Liver (tissue), 9 donors: ENCODE measurements around the gene CHRNB1. TPM values are rescaled to one million over a fixed set of nuclear protein-coding genes. Genes with fewer than 3 reads are reported as not detected.

Experiments
- DNase-seq: peaks from one replicate; pipeline ENCODE4 v3.0.0-alpha.2; 2017; ENCODE audit warnings: low spot score
- H3K27ac ChIP-seq, 2 donors: one replicate each; pipeline ENCODE4 v1.7.0; 2013; ENCODE audit warnings: inconsistent platforms in 2 of 2, low read length in 2 of 2, control low read depth in 1 of 2, low read depth in 1 of 2, mild to moderate bottlenecking in 1 of 2
- H3K27me3 ChIP-seq, 4 donors: one replicate each; pipeline versions ENCODE4 v1.6.1 to v1.7.0; 2013; ENCODE audit warnings: low read length in 3 of 4, inconsistent platforms in 1 of 4, mild to moderate bottlenecking in 1 of 4, moderate library complexity in 1 of 4; ENCODE audit not compliant: control insufficient read depth in 4 of 4, insufficient read depth in 4 of 4
- H3K36me3 ChIP-seq, 4 donors: one replicate each; pipeline versions ENCODE4 v1.6.1 to v1.7.0; 2013; ENCODE audit warnings: low read length in 3 of 4, mild to moderate bottlenecking in 3 of 4, low read depth in 1 of 4, moderate library complexity in 1 of 4; ENCODE audit not compliant: control insufficient read depth in 4 of 4, insufficient read depth in 3 of 4
- H3K4me1 ChIP-seq, 4 donors: one replicate each; pipeline versions ENCODE4 v1.6.1 to v1.7.0; 2013; ENCODE audit warnings: low read length in 3 of 4, mild to moderate bottlenecking in 3 of 4, moderate library complexity in 1 of 4; ENCODE audit not compliant: control insufficient read depth in 4 of 4, insufficient read depth in 4 of 4
- H3K4me3 ChIP-seq, 3 donors: one replicate each; pipeline versions ENCODE4 v1.6.1 to v1.7.0; 2013; ENCODE audit warnings: low read length in 3 of 3, control low read depth in 1 of 3, low read depth in 1 of 3, mild to moderate bottlenecking in 1 of 3
- H3K9ac ChIP-seq, 2 donors: one replicate each; pipeline ENCODE4 v1.7.0; 2013; ENCODE audit warnings: low read length in 2 of 2, mild to moderate bottlenecking in 2 of 2, moderate library complexity in 2 of 2, control low read depth in 1 of 2, low read depth in 1 of 2
- H3K9me3 ChIP-seq, 4 donors: one replicate each; pipeline versions ENCODE4 v1.6.1 to v1.7.0; 2013; ENCODE audit warnings: low read length in 3 of 4; ENCODE audit not compliant: control insufficient read depth in 4 of 4
- EGR1 ChIP-seq, 2 donors: IDR thresholded peaks; 2 replicates each; pipeline ENCODE4 v1.6.1; 2016 to 2018; ENCODE audit warnings: antibody characterized with exemption in 2 of 2, low read depth in 2 of 2
- FOXA1 ChIP-seq: IDR thresholded peaks from 2 replicates; pipeline ENCODE4 v1.6.1; 2016; ENCODE audit warnings: antibody characterized with exemption
- FOXA2 ChIP-seq: IDR thresholded peaks from 2 replicates; pipeline ENCODE4 v1.6.1; 2016; ENCODE audit warnings: antibody characterized with exemption
- GABPA ChIP-seq, 2 donors: IDR thresholded peaks in 1 of 2; conservative IDR thresholded peaks in 1 of 2; 2 replicates each; pipeline ENCODE4 v1.6.1; 2016; ENCODE audit warnings: antibody characterized with exemption in 2 of 2, mild to moderate bottlenecking in 1 of 2, moderate library complexity in 1 of 2
- HNF4A ChIP-seq, 2 donors: conservative IDR thresholded peaks; 2 replicates each; pipeline ENCODE4 v1.6.1; 2016; ENCODE audit warnings: antibody characterized with exemption in 2 of 2, mild to moderate bottlenecking in 2 of 2
- HNF4G ChIP-seq: IDR thresholded peaks from 2 replicates; pipeline ENCODE4 v1.6.1; 2016; ENCODE audit warnings: antibody characterized with exemption
- NR2F2 ChIP-seq: IDR thresholded peaks from 2 replicates; pipeline ENCODE4 v1.6.1; 2016; ENCODE audit warnings: antibody characterized with exemption
- RAD21 ChIP-seq, 2 donors: IDR thresholded peaks; 2 replicates each; pipeline ENCODE4 v1.6.1; 2016; ENCODE audit warnings: antibody characterized with exemption in 2 of 2, mild to moderate bottlenecking in 2 of 2
- RXRA ChIP-seq, 2 donors: IDR thresholded peaks; 2 replicates each; pipeline ENCODE4 v1.6.1; 2017 to 2018; ENCODE audit warnings: antibody characterized with exemption in 2 of 2, mild to moderate bottlenecking in 1 of 2
- SP1 ChIP-seq: IDR thresholded peaks from 2 replicates; pipeline ENCODE4 v1.6.1; 2018; ENCODE audit warnings: antibody characterized with exemption, mild to moderate bottlenecking
- TAF1 ChIP-seq: conservative IDR thresholded peaks from 2 replicates; pipeline ENCODE4 v1.6.1; 2016; ENCODE audit warnings: antibody characterized with exemption, mild to moderate bottlenecking
- YY1 ChIP-seq: IDR thresholded peaks from 2 replicates; pipeline ENCODE4 v1.6.1; 2016; ENCODE audit warnings: antibody characterized with exemption, mild to moderate bottlenecking
- WGBS: extraction: QIAGEN DNeasy Blood & Tissue Kit; methylation state at CpG from one replicate; pipeline ENCODE4 v1.1.7; 2013; 5-methylcytosine and 5-hydroxymethylcytosine counted together
- polyA plus RNA-seq, 2 donors: library from polyadenylated mRNA; stranded (reverse) in 1 of 2; unstranded in 1 of 2; fragments of 200-250 nt in 1 of 2; fragments of >200 nt in 1 of 2; fragmentation: Nextera tagmentation in 1 of 2; extraction: Ambion mirVana in 1 of 2; gene quantifications; one replicate each; pipeline versions ENCODE4 v1.2.1 to v1.2.3, GENCODE V29; 2013 to 2015
- total RNA-seq, 2 donors: library from RNA; depleted of rRNA; stranded (reverse); fragments of >200 nt; gene quantifications; one replicate each; pipeline ENCODE4 v1.2.3, GENCODE V29; 2014
- TF ChIP-seq, protein P1 (sequence below): IDR thresholded peaks from 2 replicates; pipeline ENCODE4 v1.6.1; 2016; ENCODE audit warnings: antibody characterized with exemption
- TF ChIP-seq, protein P2 (sequence below): fragments of 150-350 bp; IDR thresholded peaks from 2 replicates; pipeline ENCODE4 v1.5.1; 2017; ENCODE audit warnings: improper control_type of control experiment, low read depth, low read length; ENCODE audit not compliant: missing input control
- TF ChIP-seq, protein P3 (sequence below): IDR thresholded peaks from 2 replicates; pipeline ENCODE4 v1.6.1; 2016; ENCODE audit warnings: antibody characterized with exemption, mild to moderate bottlenecking
- TF ChIP-seq, protein P4 (sequence below): IDR thresholded peaks from 2 replicates; pipeline ENCODE4 v1.6.1; 2016; ENCODE audit warnings: antibody characterized with exemption
- TF ChIP-seq, protein P5 (sequence below): IDR thresholded peaks from 2 replicates; pipeline ENCODE4 v1.6.1; 2016; ENCODE audit warnings: antibody characterized with exemption
- donor health status: healthy.
- donor health status: healthy.
- donor health status: healthy.
- donor health status: healthy.
- donor health status: healthy.

The CHRNB1 gene
- total and polyA plus RNA-seq, 4 donors = 4.2 to 11.5 (median 7.2) TPM

DNA sequence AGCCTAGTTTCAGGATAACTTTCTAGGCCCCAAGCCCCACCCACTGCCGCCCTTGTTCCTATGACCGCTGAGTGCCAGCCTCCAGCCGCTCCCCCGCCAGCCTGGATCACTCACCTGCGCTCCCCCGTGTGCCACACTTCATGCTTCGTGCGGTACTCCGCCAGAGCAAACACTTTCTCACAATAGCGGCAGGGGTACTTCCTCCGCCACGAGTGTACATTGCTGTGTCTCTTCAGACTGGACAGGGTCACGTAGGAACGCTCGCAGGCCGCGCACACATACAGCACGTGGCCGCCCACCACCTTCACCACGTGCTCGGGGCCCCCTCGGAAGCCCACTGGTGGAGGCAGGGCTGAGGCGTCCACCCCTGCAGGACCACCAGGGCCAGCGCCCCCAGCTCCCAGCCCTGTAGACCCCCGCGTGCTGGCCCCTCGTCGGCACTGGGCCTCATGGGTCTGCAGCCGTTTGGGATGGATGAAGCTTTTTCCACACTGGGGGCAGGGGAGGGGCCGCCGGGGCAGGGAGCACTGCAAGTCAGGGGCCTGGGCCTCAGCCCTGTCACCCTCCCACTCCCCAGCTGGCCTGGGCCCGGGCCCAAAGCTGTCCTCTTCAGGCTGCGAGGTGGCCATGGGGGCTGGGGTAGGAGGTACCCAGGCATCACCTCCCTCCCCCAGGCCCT, 20.9 kb downstream of the CHRNB1 start:
- H3K36me3 ChIP-seq = peaks cover 0 to 12% (median 3%) of the 10 kb centered on the region in 4 donors
- WGBS = 95% methylated on average over 33 of the region's 33 CpGs
- no peak overlapping the region for H3K4me3 ChIP-seq
- no peak overlapping the region for H3K9ac ChIP-seq
- peaks cover 0 to 20% (median 11%) of the 10 kb centered on the region in 4 donors for H3K4me1 ChIP-seq
- H3K9me3 ChIP-seq = no peaks in the 10 kb centered on the region
- H3K27ac ChIP-seq = no peak overlapping the region
- TF ChIP-seq FOXA1 (no peak), EGR1 (IDR thresholded peaks at IDR 0.05; ENCODE audit: low read depth in 2 of 2) (no peak), SP1 (no peak), RXRA (IDR thresholded peaks at IDR 0.05) (no peak)
- TF ChIP-seq, protein P1, sequence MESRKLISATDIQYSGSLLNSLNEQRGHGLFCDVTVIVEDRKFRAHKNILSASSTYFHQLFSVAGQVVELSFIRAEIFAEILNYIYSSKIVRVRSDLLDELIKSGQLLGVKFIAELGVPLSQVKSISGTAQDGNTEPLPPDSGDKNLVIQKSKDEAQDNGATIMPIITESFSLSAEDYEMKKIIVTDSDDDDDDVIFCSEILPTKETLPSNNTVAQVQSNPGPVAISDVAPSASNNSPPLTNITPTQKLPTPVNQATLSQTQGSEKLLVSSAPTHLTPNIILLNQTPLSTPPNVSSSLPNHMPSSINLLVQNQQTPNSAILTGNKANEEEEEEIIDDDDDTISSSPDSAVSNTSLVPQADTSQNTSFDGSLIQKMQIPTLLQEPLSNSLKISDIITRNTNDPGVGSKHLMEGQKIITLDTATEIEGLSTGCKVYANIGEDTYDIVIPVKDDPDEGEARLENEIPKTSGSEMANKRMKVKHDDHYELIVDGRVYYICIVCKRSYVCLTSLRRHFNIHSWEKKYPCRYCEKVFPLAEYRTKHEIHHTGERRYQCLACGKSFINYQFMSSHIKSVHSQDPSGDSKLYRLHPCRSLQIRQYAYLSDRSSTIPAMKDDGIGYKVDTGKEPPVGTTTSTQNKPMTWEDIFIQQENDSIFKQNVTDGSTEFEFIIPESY = no peak
- TF ChIP-seq, protein P2, sequence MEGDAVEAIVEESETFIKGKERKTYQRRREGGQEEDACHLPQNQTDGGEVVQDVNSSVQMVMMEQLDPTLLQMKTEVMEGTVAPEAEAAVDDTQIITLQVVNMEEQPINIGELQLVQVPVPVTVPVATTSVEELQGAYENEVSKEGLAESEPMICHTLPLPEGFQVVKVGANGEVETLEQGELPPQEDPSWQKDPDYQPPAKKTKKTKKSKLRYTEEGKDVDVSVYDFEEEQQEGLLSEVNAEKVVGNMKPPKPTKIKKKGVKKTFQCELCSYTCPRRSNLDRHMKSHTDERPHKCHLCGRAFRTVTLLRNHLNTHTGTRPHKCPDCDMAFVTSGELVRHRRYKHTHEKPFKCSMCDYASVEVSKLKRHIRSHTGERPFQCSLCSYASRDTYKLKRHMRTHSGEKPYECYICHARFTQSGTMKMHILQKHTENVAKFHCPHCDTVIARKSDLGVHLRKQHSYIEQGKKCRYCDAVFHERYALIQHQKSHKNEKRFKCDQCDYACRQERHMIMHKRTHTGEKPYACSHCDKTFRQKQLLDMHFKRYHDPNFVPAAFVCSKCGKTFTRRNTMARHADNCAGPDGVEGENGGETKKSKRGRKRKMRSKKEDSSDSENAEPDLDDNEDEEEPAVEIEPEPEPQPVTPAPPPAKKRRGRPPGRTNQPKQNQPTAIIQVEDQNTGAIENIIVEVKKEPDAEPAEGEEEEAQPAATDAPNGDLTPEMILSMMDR = no peak
- DNase-seq = no peak
- H3K27me3 ChIP-seq = no peaks in the 10 kb centered on the region

DNA sequence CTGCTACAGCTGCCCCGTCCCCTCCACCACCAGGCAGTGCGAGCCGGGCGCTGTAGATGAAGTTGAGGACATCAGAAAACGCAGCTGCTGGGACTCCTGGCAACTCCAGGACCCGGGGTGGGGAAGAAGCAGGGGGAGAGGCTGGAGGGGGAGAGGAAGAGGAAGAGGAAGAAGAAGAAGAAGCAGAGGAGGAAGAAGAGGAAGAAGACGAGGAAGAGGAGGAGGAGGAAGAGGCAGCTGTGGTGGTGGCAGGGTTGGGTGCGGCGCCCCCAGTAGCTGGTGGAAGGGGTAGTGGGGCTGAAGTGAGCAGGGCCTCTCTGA, 21.4 kb downstream of the CHRNB1 start:
- DNase-seq = no peak
- Histone ChIP-seq H3K27ac (peak overlapping the region; percentile 55 to 70), H3K36me3 (peaks cover 0 to 12% (median 3%) of the 10 kb centered on the region in 4 donors), H3K9me3 (no peaks in the 10 kb centered on the region), H3K27me3 (no peaks in the 10 kb centered on the region), H3K9ac (no peak overlapping the region), H3K4me1 (peaks cover 0 to 20% (median 12%) of the 10 kb centered on the region in 4 donors), H3K4me3 (no peak overlapping the region)
- TF ChIP-seq YY1 = no peak
- TF ChIP-seq HNF4G = no peak
- TF ChIP-seq, protein P3, sequence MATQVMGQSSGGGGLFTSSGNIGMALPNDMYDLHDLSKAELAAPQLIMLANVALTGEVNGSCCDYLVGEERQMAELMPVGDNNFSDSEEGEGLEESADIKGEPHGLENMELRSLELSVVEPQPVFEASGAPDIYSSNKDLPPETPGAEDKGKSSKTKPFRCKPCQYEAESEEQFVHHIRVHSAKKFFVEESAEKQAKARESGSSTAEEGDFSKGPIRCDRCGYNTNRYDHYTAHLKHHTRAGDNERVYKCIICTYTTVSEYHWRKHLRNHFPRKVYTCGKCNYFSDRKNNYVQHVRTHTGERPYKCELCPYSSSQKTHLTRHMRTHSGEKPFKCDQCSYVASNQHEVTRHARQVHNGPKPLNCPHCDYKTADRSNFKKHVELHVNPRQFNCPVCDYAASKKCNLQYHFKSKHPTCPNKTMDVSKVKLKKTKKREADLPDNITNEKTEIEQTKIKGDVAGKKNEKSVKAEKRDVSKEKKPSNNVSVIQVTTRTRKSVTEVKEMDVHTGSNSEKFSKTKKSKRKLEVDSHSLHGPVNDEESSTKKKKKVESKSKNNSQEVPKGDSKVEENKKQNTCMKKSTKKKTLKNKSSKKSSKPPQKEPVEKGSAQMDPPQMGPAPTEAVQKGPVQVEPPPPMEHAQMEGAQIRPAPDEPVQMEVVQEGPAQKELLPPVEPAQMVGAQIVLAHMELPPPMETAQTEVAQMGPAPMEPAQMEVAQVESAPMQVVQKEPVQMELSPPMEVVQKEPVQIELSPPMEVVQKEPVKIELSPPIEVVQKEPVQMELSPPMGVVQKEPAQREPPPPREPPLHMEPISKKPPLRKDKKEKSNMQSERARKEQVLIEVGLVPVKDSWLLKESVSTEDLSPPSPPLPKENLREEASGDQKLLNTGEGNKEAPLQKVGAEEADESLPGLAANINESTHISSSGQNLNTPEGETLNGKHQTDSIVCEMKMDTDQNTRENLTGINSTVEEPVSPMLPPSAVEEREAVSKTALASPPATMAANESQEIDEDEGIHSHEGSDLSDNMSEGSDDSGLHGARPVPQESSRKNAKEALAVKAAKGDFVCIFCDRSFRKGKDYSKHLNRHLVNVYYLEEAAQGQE = no peak
- TF ChIP-seq, protein P4, sequence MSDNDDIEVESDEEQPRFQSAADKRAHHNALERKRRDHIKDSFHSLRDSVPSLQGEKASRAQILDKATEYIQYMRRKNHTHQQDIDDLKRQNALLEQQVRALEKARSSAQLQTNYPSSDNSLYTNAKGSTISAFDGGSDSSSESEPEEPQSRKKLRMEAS = no peak
- no peak for TF ChIP-seq TAF1
- TF ChIP-seq, protein P1 = no peak
- TF ChIP-seq FOXA1 = no peak
- TF ChIP-seq FOXA2 = no peak
- TF ChIP-seq, protein P2 = no peak
- TF ChIP-seq SP1 = no peak
- TF ChIP-seq RAD21 (IDR thresholded peaks at IDR 0.05) = no peak
- TF ChIP-seq RXRA (IDR thresholded peaks at IDR 0.05) = no peak
- TF ChIP-seq NR2F2 = no peak
- no peak for TF ChIP-seq HNF4A (conservative IDR thresholded peaks at IDR 0.05)
- no peak for TF ChIP-seq GABPA (IDR thresholded peaks at IDR 0.05 in 1 of 2, conservative IDR thresholded peaks at IDR 0.05 in 1 of 2)
- TF ChIP-seq, protein P5, sequence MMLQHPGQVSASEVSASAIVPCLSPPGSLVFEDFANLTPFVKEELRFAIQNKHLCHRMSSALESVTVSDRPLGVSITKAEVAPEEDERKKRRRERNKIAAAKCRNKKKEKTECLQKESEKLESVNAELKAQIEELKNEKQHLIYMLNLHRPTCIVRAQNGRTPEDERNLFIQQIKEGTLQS = no peak
- WGBS = 86% methylated on average over 9 of the region's 9 CpGs
